ENCODE data around the gene HNRNPC.
"Not testable (repeated sequence)": the region's sequence is repeated elsewhere in the genome, so short reads cannot be mapped to it uniquely, and the experiment has no call there.

HNRNPC gene

DNA sequence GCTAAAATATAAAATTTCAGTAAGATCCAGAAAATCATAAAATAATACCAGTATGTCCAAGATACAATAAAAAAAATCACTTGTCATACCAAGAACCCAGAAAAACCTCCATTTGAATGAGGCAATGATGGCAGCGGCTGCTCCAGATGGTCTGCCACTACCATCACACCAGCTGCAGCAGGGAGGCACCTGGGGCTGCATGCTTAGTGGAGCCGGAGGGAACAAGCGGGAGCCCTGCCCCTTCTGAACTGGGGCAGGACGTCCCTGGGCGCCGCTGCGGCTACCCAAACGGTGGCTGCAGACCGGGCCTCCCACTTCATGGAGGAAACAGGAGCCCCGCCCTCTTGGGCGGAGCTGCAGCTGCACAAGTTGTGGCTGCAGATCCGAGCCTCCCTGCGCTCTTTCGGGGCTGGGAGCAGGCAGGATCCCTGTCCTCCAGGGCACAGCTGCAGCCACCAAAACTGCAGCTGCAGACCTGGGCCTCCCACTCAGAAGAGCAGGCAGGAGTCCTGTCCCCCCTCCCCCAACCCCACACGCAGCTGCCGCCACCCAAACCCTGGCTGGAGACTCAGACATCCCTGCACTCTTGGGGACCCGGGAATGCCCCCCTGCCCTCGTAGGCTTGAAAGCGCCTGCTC, 77.3 kb downstream of the HNRNPC start:
- peak; percentile 64 to 75 for DNase-seq

DNA sequence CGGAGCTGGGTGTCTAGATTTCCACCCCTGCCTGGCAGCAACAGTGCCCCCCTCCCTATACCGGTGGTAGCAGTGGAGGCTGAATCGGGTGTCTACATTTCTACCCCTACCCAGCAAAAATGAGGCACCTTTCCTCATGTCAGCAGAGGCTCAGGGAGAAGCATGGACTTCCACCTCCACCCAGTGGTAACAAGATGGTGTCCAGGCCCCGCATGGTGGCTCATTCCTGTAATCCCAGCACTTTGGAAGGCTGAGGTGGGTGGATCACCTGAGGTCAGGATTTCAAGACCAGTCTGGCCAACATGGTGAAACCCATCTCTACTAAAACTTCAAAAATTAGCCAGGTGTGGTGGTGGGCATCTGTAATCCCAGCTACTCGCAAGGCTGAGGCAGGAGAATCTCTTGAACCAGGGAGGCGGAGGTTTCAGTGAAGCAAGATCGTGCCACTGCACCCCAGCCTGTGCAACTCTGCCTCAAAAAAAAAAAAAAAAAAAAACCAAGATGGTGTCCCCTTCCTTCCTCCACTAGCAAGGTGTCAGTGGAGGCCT, 77.9 kb downstream of the HNRNPC start:
- no peak for DNase-seq

- DNase-seq, result no peak
Measured at GRCh38 chr14:21185491-21185890, 83.8 kb downstream of the HNRNPC start.

DNA sequence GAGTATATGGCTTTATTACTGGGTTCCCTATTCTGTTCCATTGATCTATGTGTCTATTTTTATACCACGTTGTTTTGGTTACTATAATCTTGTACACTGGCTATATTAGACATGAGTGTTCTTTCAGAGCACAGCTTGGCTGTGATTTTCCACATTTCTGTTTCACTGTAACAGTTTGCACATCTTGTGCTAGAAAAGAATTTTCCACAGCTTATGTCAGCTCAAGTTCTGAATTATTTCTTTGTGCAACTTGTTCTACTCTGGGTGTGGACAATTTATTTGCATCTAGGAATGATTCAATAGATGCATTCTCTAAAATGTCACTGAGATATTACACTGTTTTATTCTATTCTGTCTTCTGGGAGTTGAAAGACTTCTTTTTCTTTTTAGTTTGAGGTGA, 85.0 kb downstream of the HNRNPC start:
- DNase-seq, result no peak

- DNase-seq, result no peak
Measured at GRCh38 chr14:21182166-21182565, 87.1 kb downstream of the HNRNPC start.

DNA sequence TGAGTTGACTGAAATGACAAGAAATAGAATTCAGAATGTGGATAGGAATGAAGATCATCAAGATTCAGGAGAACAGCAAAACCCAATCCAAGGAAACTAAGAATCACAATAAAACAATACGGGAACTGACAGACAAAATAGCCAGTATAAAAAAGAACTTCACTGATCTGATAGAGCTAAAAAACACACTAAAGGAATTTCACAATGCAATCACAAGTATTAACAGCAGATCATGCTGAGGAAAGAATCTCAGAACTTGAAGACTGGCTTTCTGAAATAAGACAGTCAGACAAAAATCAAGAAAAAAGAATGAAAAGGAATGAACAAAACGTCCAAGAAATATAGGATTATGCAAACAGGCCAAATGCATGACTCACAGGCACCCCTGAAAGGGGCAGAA, 98.1 kb downstream of the HNRNPC start:
- no peak for DNase-seq

GRCh38 chr14:21169573-21169972, 99.7 kb downstream of the HNRNPC start:
- DNase-seq, result no peak

- DNase-seq, result no peak
Measured at GRCh38 chr14:21168055-21168454, 101.2 kb downstream of the HNRNPC start.

- DNase-seq, result not testable (repeated sequence)
Measured at GRCh38 chr14:21165670-21166069, 103.6 kb downstream of the HNRNPC start.

- DNase-seq, result not testable (repeated sequence)
Measured at GRCh38 chr14:21165002-21165605, 104.1 kb downstream of the HNRNPC start.

GRCh38 chr14:21163871-21164291, 105.4 kb downstream of the HNRNPC start:
- DNase-seq, result no peak

DNA sequence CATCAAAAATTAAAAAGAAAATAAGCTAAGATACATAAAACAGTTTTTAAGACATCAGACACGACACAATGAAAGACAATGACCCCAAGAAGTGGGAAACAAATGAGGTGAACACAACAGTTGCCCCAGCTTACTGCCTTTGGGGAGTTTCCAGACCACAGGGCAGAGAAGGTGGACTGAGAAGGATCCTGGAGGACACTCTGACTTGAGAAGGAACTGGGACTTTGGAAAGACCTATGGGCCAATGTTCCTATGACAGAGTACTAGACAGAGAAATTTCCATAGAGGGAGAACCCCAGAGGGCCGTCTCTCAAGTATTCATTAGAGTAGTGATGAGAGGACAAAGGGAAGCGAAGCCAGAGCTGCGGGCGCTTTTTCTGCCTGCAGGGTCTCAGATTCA, 107.2 kb downstream of the HNRNPC start:
- no peak for DNase-seq

DNA sequence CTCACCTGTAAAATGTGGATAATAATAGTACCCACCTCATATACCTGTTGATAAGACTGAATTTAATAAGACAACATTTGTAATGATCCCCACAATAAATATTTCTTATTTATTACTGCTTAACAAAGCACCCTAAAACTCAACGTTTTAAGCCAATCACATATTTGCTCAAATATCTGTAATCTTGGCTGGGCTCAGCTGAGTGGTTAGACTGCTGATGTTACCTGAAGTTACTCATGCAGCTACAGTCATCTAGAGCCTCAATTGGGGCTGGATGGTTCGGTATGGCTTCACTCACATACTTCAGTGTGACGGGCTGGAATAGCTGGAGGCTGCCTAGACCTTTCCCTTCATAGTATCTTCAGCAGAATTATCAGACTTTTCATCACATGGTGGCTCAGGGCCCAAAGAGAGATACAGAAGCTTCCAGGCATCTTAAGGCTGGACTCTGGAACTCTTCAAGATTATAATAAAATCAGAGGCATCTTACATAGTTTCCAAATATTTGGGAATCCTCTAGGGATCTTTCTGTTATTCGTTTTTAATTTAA, 109.1 kb downstream of the HNRNPC start:
- no peak for DNase-seq
